BLaER1 (cell line): Measurements from ENCODE around the gene OLFM1.

Experiments used
- H3K27ac ChIP-seq: shearing (Covaris generic); formaldehyde crosslinking; 2 replicates; pipeline ENCODE4 v1.8.1; 2022
- H3K27me3 ChIP-seq: shearing (Covaris generic); formaldehyde crosslinking; 2 replicates; pipeline ENCODE4 v1.8.1; 2022
- H3K36me3 ChIP-seq: shearing (Covaris generic); formaldehyde crosslinking; 2 replicates; pipeline ENCODE4 v1.8.1; 2022
- H3K4me1 ChIP-seq: shearing (Covaris generic); formaldehyde crosslinking; 2 replicates; pipeline ENCODE4 v1.8.1; 2022
- H3K4me2 ChIP-seq: shearing (Covaris generic); formaldehyde crosslinking; 2 replicates; pipeline ENCODE4 v1.8.1; 2022
- H3K4me3 ChIP-seq: shearing (Covaris generic); formaldehyde crosslinking; 2 replicates; pipeline ENCODE4 v1.8.1; 2022
- H3K9ac ChIP-seq: shearing (Covaris generic); formaldehyde crosslinking; 2 replicates; pipeline ENCODE4 v1.8.1; 2022
- H3K9me3 ChIP-seq: shearing (Covaris generic); formaldehyde crosslinking; 2 replicates; pipeline ENCODE4 v1.8.1; 2022
- H4K20me1 ChIP-seq: shearing (Covaris generic); formaldehyde crosslinking; 2 replicates; pipeline ENCODE4 v1.8.1; 2022
- Cebpa-rat ChIP-seq: shearing (Covaris generic); IDR thresholded peaks from 2 replicates; pipeline ENCODE4 v1.8.1; 2022

OLFM1 gene

GRCh38 chr9:135075234-135076142 is 12.0 kb upstream of the OLFM1 start:
- H3K4me2 ChIP-seq, result no peak overlapping the region
- no peaks in the 10 kb centered on the region for H3K9me3 ChIP-seq
- H3K4me3 ChIP-seq, result no peak overlapping the region
- H3K36me3 ChIP-seq, result no peaks in the 10 kb centered on the region
- TF ChIP-seq Cebpa-rat, result no peak
- H3K9ac ChIP-seq, result no peak overlapping the region
- no peak overlapping the region for H3K27ac ChIP-seq
- peaks cover 25% of the 10 kb centered on the region for H4K20me1 ChIP-seq
- H3K27me3 ChIP-seq, result peaks cover 26% of the 10 kb centered on the region
- H3K4me1 ChIP-seq, result peaks cover 18% of the 10 kb centered on the region

DNA sequence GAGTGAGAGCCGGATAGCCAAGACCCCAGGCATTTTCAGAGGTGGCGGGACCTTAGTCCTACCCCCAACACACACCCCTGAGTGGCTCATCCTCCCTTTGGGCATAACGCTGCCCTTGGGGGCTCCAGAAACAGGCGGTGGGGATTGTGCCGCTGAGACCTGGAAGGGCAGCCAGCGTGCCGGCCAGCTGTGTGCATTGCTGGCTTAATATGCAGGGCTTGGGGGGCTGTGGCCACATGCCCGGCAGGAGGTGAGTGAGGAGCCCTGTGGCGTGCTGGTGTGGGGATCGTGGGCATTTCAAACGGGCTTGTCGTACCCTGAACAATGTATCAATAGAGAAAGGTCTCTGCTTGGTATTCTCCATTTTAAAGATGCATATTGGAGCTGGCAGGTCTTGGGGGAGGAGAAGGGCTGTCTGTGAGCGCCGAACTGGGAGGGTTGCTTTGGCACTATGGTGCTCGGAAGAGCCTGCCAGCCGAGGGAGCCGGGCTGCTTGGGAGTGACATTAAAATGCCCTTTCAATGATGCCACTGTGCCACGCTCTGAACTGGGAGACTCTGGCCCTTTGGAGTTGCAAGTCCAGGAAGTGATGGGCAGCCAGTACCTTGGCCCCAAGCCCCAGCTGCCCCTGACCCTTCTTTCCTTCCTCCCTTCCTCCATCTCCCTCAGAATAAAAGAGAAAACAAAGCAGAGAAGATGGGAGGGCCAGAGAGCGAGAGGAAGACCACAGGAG is 11.2 kb upstream of the OLFM1 start:
- Histone ChIP-seq H3K4me3 (no peak overlapping the region), H3K4me1 (peaks cover 18% of the 10 kb centered on the region), H3K9ac (no peak overlapping the region), H3K36me3 (no peaks in the 10 kb centered on the region), H3K9me3 (no peaks in the 10 kb centered on the region), H3K4me2 (no peak overlapping the region), H3K27ac (no peak overlapping the region), H4K20me1 (peaks cover 25% of the 10 kb centered on the region), H3K27me3 (peaks cover 26% of the 10 kb centered on the region)
- no peak for TF ChIP-seq Cebpa-rat

DNA sequence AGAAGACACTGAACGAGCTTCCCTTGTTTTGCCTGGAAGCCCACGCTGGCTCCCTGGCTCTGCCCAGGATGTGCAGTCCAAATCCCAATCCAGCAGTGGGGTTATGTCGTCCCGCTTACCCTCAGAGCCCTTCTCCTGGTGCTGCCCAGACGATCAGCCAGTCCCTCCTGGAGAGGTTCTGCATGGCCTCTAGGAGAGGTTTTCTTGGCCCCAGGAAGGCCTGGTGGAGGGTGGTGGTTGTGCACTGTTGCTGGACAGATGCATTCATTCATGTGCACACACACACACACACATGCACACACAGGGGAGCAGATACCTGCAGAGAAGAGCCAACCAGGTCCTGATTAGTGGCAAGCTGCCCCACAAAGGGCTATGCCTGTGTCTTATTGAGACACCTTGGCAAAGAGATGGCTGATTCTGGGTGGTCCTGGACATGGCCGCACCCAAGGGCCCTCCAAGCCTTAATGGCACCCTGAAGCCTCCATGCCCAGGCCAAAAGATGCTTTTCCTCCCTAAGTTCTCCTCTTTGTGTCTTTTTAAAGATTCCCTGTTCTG is 10.5 kb upstream of the OLFM1 start:
- Histone ChIP-seq H4K20me1 (peaks cover 25% of the 10 kb centered on the region), H3K36me3 (no peaks in the 10 kb centered on the region), H3K4me1 (peaks cover 18% of the 10 kb centered on the region), H3K4me3 (no peak overlapping the region), H3K27me3 (peaks cover 30% of the 10 kb centered on the region), H3K9me3 (no peaks in the 10 kb centered on the region), H3K27ac (no peak overlapping the region), H3K9ac (no peak overlapping the region), H3K4me2 (no peak overlapping the region)
- TF ChIP-seq Cebpa-rat, result no peak

GRCh38 chr9:135077497-135078200 is 9.8 kb upstream of the OLFM1 start:
- Histone ChIP-seq H3K27ac (no peak overlapping the region), H3K4me2 (peak overlapping the region; percentile 58), H3K27me3 (peaks cover 30% of the 10 kb centered on the region), H3K36me3 (no peaks in the 10 kb centered on the region), H3K9ac (no peak overlapping the region), H4K20me1 (peaks cover 25% of the 10 kb centered on the region), H3K9me3 (no peaks in the 10 kb centered on the region), H3K4me1 (peaks cover 18% of the 10 kb centered on the region), H3K4me3 (no peak overlapping the region)
- TF ChIP-seq Cebpa-rat, result no peak

GRCh38 chr9:135078361-135078821 is 9.1 kb upstream of the OLFM1 start:
- Histone ChIP-seq H3K9me3 (no peaks in the 10 kb centered on the region), H3K4me1 (peaks cover 21% of the 10 kb centered on the region), H3K9ac (no peak overlapping the region), H3K36me3 (no peaks in the 10 kb centered on the region), H3K4me3 (no peak overlapping the region), H4K20me1 (peaks cover 25% of the 10 kb centered on the region), H3K27me3 (peaks cover 32% of the 10 kb centered on the region), H3K4me2 (no peak overlapping the region), H3K27ac (no peak overlapping the region)
- TF ChIP-seq Cebpa-rat, result no peak

DNA sequence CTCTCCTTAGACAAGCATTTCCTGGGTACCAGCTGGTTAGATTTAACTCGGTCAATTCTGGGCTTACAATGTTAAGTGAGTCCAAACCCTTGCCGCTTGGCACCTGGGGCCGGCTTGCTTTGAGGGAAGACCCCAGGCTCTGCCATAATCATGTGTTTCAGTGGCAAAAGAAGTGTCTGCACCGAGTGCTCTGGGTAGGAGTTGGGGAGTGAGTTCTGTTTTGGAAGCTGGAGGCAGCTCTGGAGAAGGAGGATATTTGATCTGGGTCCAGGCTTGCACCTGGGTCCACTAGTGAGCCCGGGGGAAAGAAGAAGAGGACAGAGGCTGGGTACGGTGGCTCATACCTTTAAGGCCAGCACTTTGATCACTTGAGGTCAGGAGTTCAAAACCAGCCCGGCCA is 8.4 kb upstream of the OLFM1 start:
- H3K27me3 ChIP-seq, result peaks cover 39% of the 10 kb centered on the region
- H3K4me1 ChIP-seq, result peaks cover 22% of the 10 kb centered on the region
- no peaks in the 10 kb centered on the region for H3K36me3 ChIP-seq
- H3K27ac ChIP-seq, result no peak overlapping the region
- H4K20me1 ChIP-seq, result peaks cover 25% of the 10 kb centered on the region
- H3K9me3 ChIP-seq, result no peaks in the 10 kb centered on the region
- H3K9ac ChIP-seq, result no peak overlapping the region
- no peak for TF ChIP-seq Cebpa-rat
- H3K4me3 ChIP-seq, result no peak overlapping the region
- no peak overlapping the region for H3K4me2 ChIP-seq

DNA sequence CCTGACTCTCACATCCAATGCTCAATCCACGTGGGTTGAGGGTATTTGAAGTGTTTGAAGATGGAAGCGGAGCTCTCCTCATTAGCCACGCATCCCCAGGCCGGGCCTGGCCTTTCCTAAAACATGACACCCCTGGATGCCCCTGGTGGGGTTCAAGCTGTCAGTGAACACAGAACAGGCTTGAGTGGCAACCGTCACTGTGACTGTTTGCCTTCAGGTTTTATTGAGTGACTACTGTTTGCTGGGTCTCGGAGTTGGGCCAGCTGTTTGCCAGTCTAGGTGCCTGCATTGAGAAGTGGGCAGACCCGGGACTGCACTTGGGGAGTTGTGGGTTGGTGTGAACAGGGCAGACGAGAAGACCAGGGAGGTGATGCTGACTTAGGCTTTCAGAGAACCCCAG is 7.8 kb upstream of the OLFM1 start:
- TF ChIP-seq Cebpa-rat, result no peak
- no peak overlapping the region for H3K27ac ChIP-seq

DNA sequence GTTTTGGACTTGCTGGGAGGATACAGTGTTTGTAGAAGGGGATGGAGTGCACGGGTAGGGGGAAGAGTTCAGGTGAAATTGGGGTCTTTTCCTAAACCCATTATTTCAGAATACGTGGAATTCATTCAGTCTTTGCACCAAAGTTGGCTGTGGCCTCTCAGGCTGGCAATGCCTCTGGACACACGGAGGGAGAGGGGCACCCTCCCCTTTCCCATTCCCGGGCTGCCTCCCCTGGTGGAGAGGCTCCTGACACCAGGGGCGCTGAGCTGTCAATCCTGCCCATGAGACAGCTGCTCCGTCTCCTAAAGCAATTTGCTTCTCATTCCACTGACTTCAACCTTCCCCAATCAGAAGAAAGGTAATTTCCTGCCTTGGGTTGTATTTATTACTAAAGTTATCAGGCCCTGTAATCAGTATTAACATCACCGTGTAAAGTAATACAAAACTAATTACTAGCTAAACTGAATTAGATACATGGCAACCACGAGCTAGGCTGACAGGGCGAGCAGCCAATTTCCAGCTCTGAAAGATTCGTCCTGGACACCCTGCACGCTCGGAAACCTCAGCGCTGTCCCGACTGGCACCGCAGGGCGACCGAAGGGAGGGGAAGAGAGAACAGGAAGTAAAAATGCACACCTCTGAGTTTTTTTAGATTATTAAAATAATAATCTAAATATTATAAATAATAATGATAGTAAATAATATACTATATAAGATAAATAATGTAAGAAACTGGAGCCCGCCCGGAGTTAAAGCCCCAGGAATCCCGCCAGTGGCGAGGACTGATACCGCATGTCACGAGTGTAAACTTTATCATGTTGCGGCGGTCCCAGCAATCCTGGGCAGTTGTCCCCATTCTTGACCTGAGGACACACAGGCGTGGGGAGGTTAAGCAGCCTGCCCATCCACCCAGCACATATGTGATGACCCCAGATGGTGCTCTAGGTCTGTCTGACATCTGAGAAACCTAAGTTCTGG is 6.9 kb upstream of the OLFM1 start:
- H3K36me3 ChIP-seq, result no peaks in the 10 kb centered on the region
- H3K4me3 ChIP-seq, result no peak overlapping the region
- H3K27ac ChIP-seq, result no peak overlapping the region
- H3K4me1 ChIP-seq, result peaks cover 23% of the 10 kb centered on the region
- H4K20me1 ChIP-seq, result peaks cover 35% of the 10 kb centered on the region
- H3K4me2 ChIP-seq, result no peak overlapping the region
- no peak overlapping the region for H3K9ac ChIP-seq
- no peaks in the 10 kb centered on the region for H3K9me3 ChIP-seq
- no peak for TF ChIP-seq Cebpa-rat
- H3K27me3 ChIP-seq, result peaks cover 43% of the 10 kb centered on the region

More for the DNA sequence above, 7.8 kb upstream of the OLFM1 start:
- Histone ChIP-seq H3K36me3 (no peaks in the 10 kb centered on the region), H3K4me1 (peaks cover 23% of the 10 kb centered on the region), H3K4me2 (no peak overlapping the region), H3K4me3 (no peak overlapping the region), H3K27me3 (peaks cover 43% of the 10 kb centered on the region), H3K9me3 (no peaks in the 10 kb centered on the region), H4K20me1 (peaks cover 26% of the 10 kb centered on the region), H3K9ac (no peak overlapping the region)

GRCh38 chr9:135081264-135081660 is 6.2 kb upstream of the OLFM1 start:
- Histone ChIP-seq H3K4me1 (peaks cover 23% of the 10 kb centered on the region), H3K4me3 (no peak overlapping the region), H3K4me2 (no peak overlapping the region), H3K27ac (no peak overlapping the region), H3K27me3 (peaks cover 43% of the 10 kb centered on the region), H3K9ac (no peak overlapping the region), H3K36me3 (no peaks in the 10 kb centered on the region), H4K20me1 (peaks cover 37% of the 10 kb centered on the region), H3K9me3 (no peaks in the 10 kb centered on the region)
- no peak for TF ChIP-seq Cebpa-rat
